PC-9 (cell line): ENCODE results near the gene TRIM44.

Source experiments
- EZH2 ChIP-seq: fragments of 200-600 bp; sonication (generic); IDR thresholded peaks from 2 replicates; pipeline ENCODE4 v1.8.0; 2017; ENCODE audit warnings: antibody characterized with exemption, low read depth
- TF ChIP-seq, protein P1 (sequence below): fragments of 200-600 bp; sonication (generic); conservative IDR thresholded peaks from 2 replicates; pipeline ENCODE4 v1.6.1; 2017; ENCODE audit warnings: mixed run types, antibody characterized with exemption, mild to moderate bottlenecking, moderate library complexity

DNA sequence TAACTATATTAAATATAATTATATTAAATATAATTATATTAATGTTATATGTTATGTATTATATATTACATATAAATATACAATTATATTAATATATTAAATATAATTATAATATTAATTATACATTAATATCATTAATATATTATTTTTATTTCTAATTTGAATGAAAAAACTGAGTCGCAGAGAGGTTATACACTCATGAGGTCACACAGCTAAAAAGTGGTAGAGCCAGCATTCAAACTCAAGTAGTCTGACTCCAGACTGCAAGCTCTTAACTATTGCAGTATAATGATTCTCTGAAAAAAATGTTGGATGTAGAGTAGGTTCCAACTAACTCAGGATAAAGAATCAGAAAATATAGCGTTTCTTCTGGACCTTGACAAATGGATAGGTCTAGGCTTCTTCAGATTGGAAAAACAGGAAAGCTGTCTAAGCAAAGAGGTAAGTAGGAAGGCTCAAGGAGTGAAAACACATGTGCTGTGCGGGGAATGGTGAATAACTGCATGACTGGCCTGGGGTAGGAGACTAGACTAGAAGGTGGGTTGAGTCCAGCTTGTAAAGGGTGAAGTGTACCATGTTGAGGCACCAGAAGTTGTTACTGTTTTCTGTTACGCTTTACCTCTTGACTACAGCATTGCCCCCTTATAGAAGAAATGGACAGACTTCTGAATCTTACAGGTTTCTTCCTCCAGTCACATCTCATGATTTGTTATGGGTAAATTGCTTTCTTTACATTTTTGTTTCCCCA is 80.3 kb downstream of the TRIM44 start:
- TF ChIP-seq, protein P1, sequence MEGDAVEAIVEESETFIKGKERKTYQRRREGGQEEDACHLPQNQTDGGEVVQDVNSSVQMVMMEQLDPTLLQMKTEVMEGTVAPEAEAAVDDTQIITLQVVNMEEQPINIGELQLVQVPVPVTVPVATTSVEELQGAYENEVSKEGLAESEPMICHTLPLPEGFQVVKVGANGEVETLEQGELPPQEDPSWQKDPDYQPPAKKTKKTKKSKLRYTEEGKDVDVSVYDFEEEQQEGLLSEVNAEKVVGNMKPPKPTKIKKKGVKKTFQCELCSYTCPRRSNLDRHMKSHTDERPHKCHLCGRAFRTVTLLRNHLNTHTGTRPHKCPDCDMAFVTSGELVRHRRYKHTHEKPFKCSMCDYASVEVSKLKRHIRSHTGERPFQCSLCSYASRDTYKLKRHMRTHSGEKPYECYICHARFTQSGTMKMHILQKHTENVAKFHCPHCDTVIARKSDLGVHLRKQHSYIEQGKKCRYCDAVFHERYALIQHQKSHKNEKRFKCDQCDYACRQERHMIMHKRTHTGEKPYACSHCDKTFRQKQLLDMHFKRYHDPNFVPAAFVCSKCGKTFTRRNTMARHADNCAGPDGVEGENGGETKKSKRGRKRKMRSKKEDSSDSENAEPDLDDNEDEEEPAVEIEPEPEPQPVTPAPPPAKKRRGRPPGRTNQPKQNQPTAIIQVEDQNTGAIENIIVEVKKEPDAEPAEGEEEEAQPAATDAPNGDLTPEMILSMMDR, result no peak
- no peak for TF ChIP-seq EZH2
